DOHH2 (cell line): ENCODE results near the gene DSG2.

ENCODE experiments used
- H3F3A ChIP-seq: fragments of 200-600 bp; sonication (generic), shearing (Covaris generic); 2 replicates; pipeline ENCODE4 v1.6.0; 2016; ENCODE audit warnings: antibody characterized with exemption, mild to moderate bottlenecking; ENCODE audit not compliant: control insufficient read depth, insufficient read depth
- H3K27ac ChIP-seq: fragments of 200-600 bp; sonication (generic); 2 replicates; pipeline ENCODE4 v1.5.1; 2014; ENCODE audit warnings: low read depth, mild to moderate bottlenecking, low read length, moderate library complexity
- H3K27me3 ChIP-seq: fragments of 200-600 bp; sonication (generic); 2 replicates; pipeline ENCODE4 v1.6.1; 2014; ENCODE audit warnings: mild to moderate bottlenecking, low read length, mixed read lengths; ENCODE audit not compliant: control insufficient read depth
- H3K36me3 ChIP-seq: fragments of 200-600 bp; sonication (generic); 2 replicates; pipeline ENCODE4 v1.6.1; 2014; ENCODE audit warnings: mild to moderate bottlenecking, low read length, moderate library complexity, mixed read lengths; ENCODE audit not compliant: control insufficient read depth
- H3K4me1 ChIP-seq: fragments of 200-600 bp; sonication (generic); 2 replicates; pipeline ENCODE4 v1.6.1; 2014; ENCODE audit warnings: mild to moderate bottlenecking, low read length, mixed read lengths; ENCODE audit not compliant: control insufficient read depth
- H3K4me2 ChIP-seq: fragments of 200-600 bp; sonication (generic); 2 replicates; pipeline ENCODE4 v1.6.0; 2014; ENCODE audit warnings: mild to moderate bottlenecking, low read length, moderate library complexity
- H3K4me3 ChIP-seq: fragments of 200-600 bp; sonication (generic); 2 replicates; pipeline ENCODE4 v1.5.1; 2014; ENCODE audit warnings: mild to moderate bottlenecking, low read length, mixed read lengths
- H3K79me2 ChIP-seq: fragments of 200-600 bp; sonication (generic); 2 replicates; pipeline ENCODE4 v1.6.1; 2014; ENCODE audit warnings: mild to moderate bottlenecking, low read length, mixed read lengths; ENCODE audit not compliant: control insufficient read depth
- H3K9me2 ChIP-seq: fragments of 200-600 bp; sonication (generic); replicated peaks from 2 replicates; pipeline ENCODE4 v1.6.1; 2014; ENCODE audit warnings: mild to moderate bottlenecking, low read length, mixed read lengths; ENCODE audit not compliant: control insufficient read depth
- H3K9me3 ChIP-seq: fragments of 200-600 bp; sonication (generic); 2 replicates; pipeline ENCODE4 v1.6.1; 2014; ENCODE audit warnings: antibody characterized with exemption, low read length, mixed read lengths; ENCODE audit not compliant: control insufficient read depth, insufficient read depth
- H4K20me1 ChIP-seq: fragments of 200-600 bp; sonication (generic); 2 replicates; pipeline ENCODE4 v1.6.0; 2014; ENCODE audit warnings: low read depth, mild to moderate bottlenecking, antibody characterized with exemption, low read length, moderate library complexity; ENCODE audit not compliant: control insufficient read depth, insufficient read depth
- CTCF ChIP-seq: fragments of 200-600 bp; sonication (generic); IDR thresholded peaks from one replicate; pipeline ENCODE4 v1.5.1; 2014; ENCODE audit warnings: antibody characterized with exemption, mild to moderate bottlenecking, low read depth, low read length; ENCODE audit not compliant: poor library complexity, severe bottlenecking
- EZH2phosphoT487 ChIP-seq: fragments of 200-600 bp; sonication (generic); IDR thresholded peaks from 2 replicates; pipeline ENCODE4 v1.6.1; 2017; ENCODE audit warnings: borderline replicate concordance, mild to moderate bottlenecking, antibody characterized with exemption, low read length, moderate library complexity, mixed read lengths

DSG2 gene

GRCh38 chr18:31509571-31509970, 11.6 kb downstream of the DSG2 start:
- Histone ChIP-seq H3K36me3 (no peaks in the 10 kb centered on the region), H3K9me3 (no peaks in the 10 kb centered on the region), H3K27ac (no peak overlapping the region), H3K27me3 (no peaks in the 10 kb centered on the region), H3K4me1 (no peaks in the 10 kb centered on the region), H4K20me1 (no peaks in the 10 kb centered on the region), H3K4me3 (no peak overlapping the region), H3K4me2 (no peak overlapping the region), H3K79me2 (no peaks in the 10 kb centered on the region), H3F3A (no peaks in the 10 kb centered on the region), H3K9me2 (no peaks in the 10 kb centered on the region)
- no peak for TF ChIP-seq CTCF
- no peak for TF ChIP-seq EZH2phosphoT487

- no peaks in the 10 kb centered on the region for H3F3A ChIP-seq
- no peaks in the 10 kb centered on the region for H3K36me3 ChIP-seq
- no peak overlapping the region for H3K4me2 ChIP-seq
- H3K9me3 ChIP-seq: no peaks in the 10 kb centered on the region
- H3K4me1 ChIP-seq: no peaks in the 10 kb centered on the region
- no peaks in the 10 kb centered on the region for H3K9me2 ChIP-seq
- no peaks in the 10 kb centered on the region for H4K20me1 ChIP-seq
- H3K27me3 ChIP-seq: no peaks in the 10 kb centered on the region
- no peak for TF ChIP-seq CTCF
- no peak for TF ChIP-seq EZH2phosphoT487
- no peak overlapping the region for H3K4me3 ChIP-seq
- H3K27ac ChIP-seq: no peak overlapping the region
- H3K79me2 ChIP-seq: no peaks in the 10 kb centered on the region
These were observed 12.3 kb downstream of the DSG2 start for GRCh38 chr18:31510319-31510718.

GRCh38 chr18:31511098-31511497, 13.1 kb downstream of the DSG2 start:
- no peaks in the 10 kb centered on the region for H3K9me3 ChIP-seq
- no peaks in the 10 kb centered on the region for H3K4me1 ChIP-seq
- H3F3A ChIP-seq: no peaks in the 10 kb centered on the region
- no peak overlapping the region for H3K27ac ChIP-seq
- H3K27me3 ChIP-seq: no peaks in the 10 kb centered on the region
- no peaks in the 10 kb centered on the region for H3K79me2 ChIP-seq
- no peak overlapping the region for H3K4me3 ChIP-seq
- no peaks in the 10 kb centered on the region for H4K20me1 ChIP-seq
- no peaks in the 10 kb centered on the region for H3K36me3 ChIP-seq
- no peak overlapping the region for H3K4me2 ChIP-seq
- TF ChIP-seq EZH2phosphoT487 (no peak), CTCF (no peak)
- no peaks in the 10 kb centered on the region for H3K9me2 ChIP-seq

GRCh38 chr18:31512203-31512764, 14.3 kb downstream of the DSG2 start:
- Histone ChIP-seq H3F3A (no peaks in the 10 kb centered on the region), H3K27me3 (no peaks in the 10 kb centered on the region), H3K4me3 (no peak overlapping the region), H3K27ac (no peak overlapping the region), H3K4me1 (no peaks in the 10 kb centered on the region), H4K20me1 (no peaks in the 10 kb centered on the region), H3K4me2 (no peak overlapping the region), H3K9me2 (no peaks in the 10 kb centered on the region), H3K9me3 (no peaks in the 10 kb centered on the region), H3K79me2 (no peaks in the 10 kb centered on the region), H3K36me3 (no peaks in the 10 kb centered on the region)
- TF ChIP-seq CTCF (no peak), EZH2phosphoT487 (no peak)
